RWPE2 (cell line): ENCODE data around the gene SNX7.

Experiments
- ATAC-seq: fragments of 200-7000 bp; cut with Tn5 transposase; 3 replicates; pipeline ENCODE4 v1.9.1; 2021; ENCODE audit warnings: low read depth
- DNase-seq: peaks from one replicate; pipeline ENCODE4 v3.0.0-alpha.2; 2020; ENCODE audit warnings: low spot score
- H3K27ac ChIP-seq: fragments of 450-650 bp; 2 replicates; pipeline ENCODE4 v1.5.1; 2017; ENCODE audit warnings: mild to moderate bottlenecking; ENCODE audit not compliant: poor library complexity, severe bottlenecking
- H3K27me3 ChIP-seq: fragments of 250-450 bp; sonication (Bioruptor Pico); 2 replicates; pipeline ENCODE4 v1.5.1; 2021; ENCODE audit warnings: mild to moderate bottlenecking, moderate library complexity; ENCODE audit not compliant: insufficient read depth, poor library complexity, severe bottlenecking
- H3K36me3 ChIP-seq: fragments of 250-450 bp; sonication (Bioruptor Pico); 2 replicates; pipeline ENCODE4 v1.5.1; 2020; ENCODE audit warnings: low read depth, mild to moderate bottlenecking, moderate library complexity
- H3K4me1 ChIP-seq: fragments of 250-450 bp; sonication (Bioruptor Pico); 2 replicates; pipeline ENCODE4 v1.5.1; 2021; ENCODE audit warnings: mild to moderate bottlenecking, moderate library complexity; ENCODE audit not compliant: insufficient read depth, poor library complexity, severe bottlenecking
- H3K4me3 ChIP-seq: fragments of 250-450 bp; sonication (Bioruptor Pico); 2 replicates; pipeline ENCODE4 v1.5.1; 2021; ENCODE audit warnings: mild to moderate bottlenecking, moderate library complexity; ENCODE audit not compliant: severe bottlenecking
- H3K9me3 ChIP-seq: fragments of 250-450 bp; sonication (Bioruptor Pico); 2 replicates; pipeline ENCODE4 v1.5.1; 2021; ENCODE audit warnings: mild to moderate bottlenecking, moderate library complexity; ENCODE audit not compliant: severe bottlenecking
- TF ChIP-seq, protein P1 (sequence below): fragments of 450-650 bp; IDR thresholded peaks from one replicate; pipeline ENCODE4 v1.5.1; 2017; ENCODE audit warnings: mild to moderate bottlenecking, moderate library complexity; ENCODE audit not compliant: poor library complexity, severe bottlenecking

SNX7 gene

DNA sequence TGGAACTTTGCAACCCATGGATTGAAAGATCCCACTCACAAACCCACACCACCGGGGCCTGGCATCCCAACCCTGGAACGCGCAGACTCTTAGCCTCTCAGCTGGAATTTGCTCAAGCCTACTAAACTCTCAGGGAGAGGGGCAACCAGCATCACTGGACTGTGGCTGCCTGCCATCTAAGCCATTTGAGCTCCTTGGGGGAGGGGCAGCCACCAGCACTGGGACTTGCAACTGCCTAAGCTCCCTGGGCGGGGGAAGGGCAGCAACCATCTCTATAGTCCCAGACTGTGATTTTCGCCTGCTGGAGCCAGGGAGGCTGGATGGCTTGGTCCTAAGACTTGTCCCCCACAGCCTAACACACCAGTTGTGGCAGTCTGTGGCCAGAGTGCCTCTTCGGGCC is 122.3 kb downstream of the SNX7 start:
- Histone ChIP-seq H3K27me3 (no peaks in the 10 kb centered on the region), H3K36me3 (no peaks in the 10 kb centered on the region), H3K27ac (no peak overlapping the region), H3K4me1 (no peaks in the 10 kb centered on the region), H3K4me3 (no peak overlapping the region), H3K9me3 (no peaks in the 10 kb centered on the region)
- TF ChIP-seq, protein P1, sequence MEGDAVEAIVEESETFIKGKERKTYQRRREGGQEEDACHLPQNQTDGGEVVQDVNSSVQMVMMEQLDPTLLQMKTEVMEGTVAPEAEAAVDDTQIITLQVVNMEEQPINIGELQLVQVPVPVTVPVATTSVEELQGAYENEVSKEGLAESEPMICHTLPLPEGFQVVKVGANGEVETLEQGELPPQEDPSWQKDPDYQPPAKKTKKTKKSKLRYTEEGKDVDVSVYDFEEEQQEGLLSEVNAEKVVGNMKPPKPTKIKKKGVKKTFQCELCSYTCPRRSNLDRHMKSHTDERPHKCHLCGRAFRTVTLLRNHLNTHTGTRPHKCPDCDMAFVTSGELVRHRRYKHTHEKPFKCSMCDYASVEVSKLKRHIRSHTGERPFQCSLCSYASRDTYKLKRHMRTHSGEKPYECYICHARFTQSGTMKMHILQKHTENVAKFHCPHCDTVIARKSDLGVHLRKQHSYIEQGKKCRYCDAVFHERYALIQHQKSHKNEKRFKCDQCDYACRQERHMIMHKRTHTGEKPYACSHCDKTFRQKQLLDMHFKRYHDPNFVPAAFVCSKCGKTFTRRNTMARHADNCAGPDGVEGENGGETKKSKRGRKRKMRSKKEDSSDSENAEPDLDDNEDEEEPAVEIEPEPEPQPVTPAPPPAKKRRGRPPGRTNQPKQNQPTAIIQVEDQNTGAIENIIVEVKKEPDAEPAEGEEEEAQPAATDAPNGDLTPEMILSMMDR = no peak
- no peak for ATAC-seq
- no peak for DNase-seq

DNA sequence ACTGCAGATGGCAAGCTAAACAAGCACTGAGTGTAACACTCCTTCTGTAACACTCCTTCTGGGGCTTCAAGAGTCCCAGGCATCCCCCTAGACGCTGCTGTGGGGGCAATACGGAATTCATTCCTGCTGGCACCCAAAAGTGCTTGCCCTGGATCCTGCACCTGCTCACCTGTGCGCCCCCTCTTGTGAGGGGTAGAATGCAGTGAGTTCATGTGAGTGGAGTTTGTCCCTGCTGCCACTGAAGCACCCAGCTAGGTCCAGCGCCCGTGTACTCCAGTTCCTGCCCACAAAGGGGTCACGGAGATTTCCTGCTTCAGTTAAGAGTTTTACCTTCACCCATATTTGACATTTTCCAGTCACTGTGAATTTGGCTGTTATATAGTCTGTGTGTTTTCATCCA is 130.0 kb downstream of the SNX7 start:
- no peaks in the 10 kb centered on the region for H3K27me3 ChIP-seq
- H3K9me3 ChIP-seq = no peaks in the 10 kb centered on the region
- no peak overlapping the region for H3K27ac ChIP-seq
- DNase-seq (no peak), ATAC-seq (no peak)
- peaks cover 4% of the 10 kb centered on the region for H3K4me1 ChIP-seq
- no peak overlapping the region for H3K4me3 ChIP-seq
- no peaks in the 10 kb centered on the region for H3K36me3 ChIP-seq
- TF ChIP-seq, protein P1 = no peak

DNA sequence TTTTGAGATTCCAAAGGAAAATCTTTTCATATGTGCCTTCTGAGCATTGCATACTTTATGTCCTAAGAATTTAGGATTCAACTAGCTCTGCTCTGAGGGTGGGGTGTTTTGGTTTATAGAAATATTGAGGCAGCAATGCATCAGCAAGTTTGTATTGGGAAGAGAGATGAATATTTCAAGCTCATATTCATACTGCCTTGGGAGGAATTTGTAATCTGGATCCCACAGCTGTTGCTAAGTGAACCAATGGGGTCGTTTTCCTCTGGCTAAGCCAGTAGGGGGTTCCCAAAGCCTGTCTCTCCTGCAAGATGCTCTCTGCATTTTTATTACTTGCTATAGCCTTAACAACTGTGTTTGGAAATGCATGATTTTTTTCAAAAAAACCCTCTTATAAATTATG is 130.6 kb downstream of the SNX7 start:
- H3K27me3 ChIP-seq = no peaks in the 10 kb centered on the region
- peaks cover 4% of the 10 kb centered on the region for H3K4me1 ChIP-seq
- no peaks in the 10 kb centered on the region for H3K36me3 ChIP-seq
- H3K9me3 ChIP-seq = no peaks in the 10 kb centered on the region
- DNase-seq (no peak), ATAC-seq (no peak)
- no peak overlapping the region for H3K27ac ChIP-seq
- TF ChIP-seq, protein P1 = no peak
- no peak overlapping the region for H3K4me3 ChIP-seq

- no peaks in the 10 kb centered on the region for H3K9me3 ChIP-seq
- ATAC-seq (no peak), DNase-seq (no peak)
- TF ChIP-seq, protein P1 = no peak
- H3K27ac ChIP-seq = no peak overlapping the region
- H3K4me1 ChIP-seq = peaks cover 4% of the 10 kb centered on the region
- H3K36me3 ChIP-seq = no peaks in the 10 kb centered on the region
- no peaks in the 10 kb centered on the region for H3K27me3 ChIP-seq
- H3K4me3 ChIP-seq = no peak overlapping the region
These were observed 131.6 kb downstream of the SNX7 start for GRCh38 chr1:98793136-98793535.

GRCh38 chr1:98794196-98794886 is 132.8 kb downstream of the SNX7 start:
- no peaks in the 10 kb centered on the region for H3K9me3 ChIP-seq
- no peaks in the 10 kb centered on the region for H3K27me3 ChIP-seq
- TF ChIP-seq, protein P1 = peak; percentile 87
- ATAC-seq = peak; percentile 96
- H3K27ac ChIP-seq = no peak overlapping the region
- H3K36me3 ChIP-seq = no peaks in the 10 kb centered on the region
- H3K4me1 ChIP-seq = peaks cover 4% of the 10 kb centered on the region
- no peak for DNase-seq
- H3K4me3 ChIP-seq = no peak overlapping the region
